NOMO-1 treated with dmso at 0.1 percent for 144 hours (cell line): Measurements from ENCODE around the gene MYH14.

Experiments used
- DNase-seq: peaks from one replicate; lab custom pipeline; 2025; ENCODE audit not compliant: unreplicated experiment; lab: John Stamatoyannopoulos, UW

Gene MYH14

DNA sequence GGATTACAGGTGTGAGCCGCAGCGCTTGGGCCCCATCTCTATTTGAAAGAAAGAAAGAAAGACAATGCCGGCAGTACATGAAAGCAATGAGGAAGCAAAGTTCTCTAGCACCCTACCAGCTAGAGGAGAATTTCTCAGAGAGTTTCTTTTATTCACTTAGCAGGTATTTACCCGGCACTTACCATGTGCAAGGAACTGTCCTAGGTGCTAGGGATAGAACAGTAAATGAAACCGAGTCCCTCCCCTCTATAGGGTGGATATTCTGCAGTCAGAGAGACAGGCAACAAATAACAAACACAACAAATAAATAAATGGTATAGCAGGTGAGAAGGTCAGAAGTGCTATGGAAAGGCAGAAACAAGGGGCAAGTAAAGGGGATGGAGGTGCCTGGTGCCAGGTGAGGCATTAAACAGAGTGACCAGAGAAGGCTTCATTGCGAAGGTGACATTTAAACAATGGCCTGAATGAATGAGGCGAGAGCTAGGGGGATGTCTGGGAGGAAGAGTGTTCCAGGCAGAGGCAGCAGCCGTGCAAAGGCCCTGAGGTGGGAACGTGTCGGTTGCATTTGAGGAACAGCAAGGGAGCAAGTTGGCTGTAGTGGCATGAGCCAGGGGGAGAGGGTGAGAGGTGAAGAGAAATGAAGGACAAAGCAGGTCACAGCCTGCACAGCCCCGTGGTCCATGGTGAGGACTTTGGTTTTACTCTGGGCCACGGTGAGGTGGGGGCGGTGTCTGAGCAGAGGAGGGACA lies 10.8 kb upstream of the MYH14 start:
- DNase-seq: no peak

DNA sequence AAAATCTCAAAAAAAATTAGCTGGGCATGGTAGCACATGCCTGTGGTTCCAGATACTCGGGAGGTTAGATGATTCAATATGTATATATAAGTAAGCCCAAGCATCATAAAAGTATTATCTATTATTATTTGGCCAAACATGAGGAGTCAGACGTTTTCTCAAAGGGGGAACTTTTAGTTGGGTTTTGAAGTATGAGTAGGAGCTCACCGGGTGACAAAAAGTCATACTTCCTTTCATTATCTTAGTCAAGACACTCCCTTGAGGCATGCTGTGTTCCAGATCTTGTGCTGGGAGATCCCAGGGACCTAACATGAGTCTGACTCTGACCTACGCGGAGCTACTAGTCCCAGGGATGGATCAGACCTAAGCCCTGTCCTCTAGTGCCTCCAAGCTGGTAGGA lies 8.2 kb upstream of the MYH14 start:
- no peak for DNase-seq

DNA sequence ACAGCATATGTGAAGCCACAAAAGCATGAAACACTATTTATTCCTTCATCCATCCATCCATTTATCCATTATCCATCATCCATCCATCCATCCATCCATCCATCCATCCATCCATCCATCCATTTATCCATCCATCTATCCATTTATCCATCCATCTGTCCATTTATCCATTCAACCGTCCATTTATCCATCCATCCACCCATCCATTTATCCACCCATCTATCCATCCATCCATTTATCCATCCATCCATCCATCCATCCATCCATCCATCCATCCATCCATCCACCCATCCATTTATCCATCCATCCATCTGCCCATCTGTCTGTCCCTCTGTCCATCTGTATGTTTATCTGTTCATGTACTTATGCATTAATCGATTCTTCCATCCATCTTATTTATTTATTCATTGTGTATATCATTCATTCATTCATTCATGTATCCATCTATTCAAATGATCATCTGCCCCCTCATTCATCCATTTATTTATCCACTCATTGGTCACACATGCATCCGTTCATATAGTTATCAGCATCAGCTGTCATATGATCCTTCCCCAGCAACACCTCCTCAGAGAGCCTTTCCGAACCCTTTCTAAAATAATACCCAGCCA lies 7.0 kb upstream of the MYH14 start:
- no peak for DNase-seq

GRCh38 chr19:50197348-50197747 lies 6.1 kb upstream of the MYH14 start:
- no peak for DNase-seq

DNA sequence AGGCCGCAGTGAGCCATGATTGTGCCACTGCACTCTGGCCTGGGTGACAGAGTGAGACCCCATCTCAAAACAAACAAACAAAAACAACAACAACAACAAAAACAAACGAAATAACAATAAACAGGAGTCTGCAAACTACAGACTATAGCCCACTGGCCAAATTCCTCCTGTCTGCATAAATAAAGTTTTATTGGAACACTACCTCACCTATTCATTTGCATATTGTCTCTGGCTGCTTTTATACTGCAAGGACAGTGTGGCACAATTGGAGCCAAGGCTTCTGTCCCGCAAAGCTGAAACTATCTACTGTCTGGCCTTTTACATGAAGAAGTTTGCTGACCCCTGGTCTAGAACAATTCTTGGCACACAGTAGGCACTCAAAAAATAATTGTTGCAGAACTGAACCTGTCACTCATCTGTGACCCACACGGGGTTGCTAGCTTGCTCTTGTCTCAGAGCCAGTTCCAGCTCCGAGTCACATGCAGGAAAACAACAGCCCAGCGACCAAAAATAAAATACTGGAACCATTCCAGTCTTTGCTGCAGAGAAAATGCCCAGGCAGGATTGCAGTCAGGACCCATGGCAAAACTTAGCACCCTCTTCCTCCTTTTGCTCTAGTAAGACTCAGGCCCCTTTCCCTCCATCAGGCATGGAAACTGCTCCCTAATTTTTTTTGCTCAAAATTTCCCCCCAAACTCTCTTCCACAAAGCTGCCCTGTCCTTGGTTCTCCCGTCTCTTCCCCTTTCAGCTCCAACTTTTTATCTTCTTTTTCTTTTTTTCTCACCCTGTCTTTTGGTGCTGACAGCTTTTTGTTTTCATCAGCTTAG lies 4.8 kb upstream of the MYH14 start:
- no peak for DNase-seq

GRCh38 chr19:50199259-50199555 lies 4.2 kb upstream of the MYH14 start:
- no peak for DNase-seq

DNA sequence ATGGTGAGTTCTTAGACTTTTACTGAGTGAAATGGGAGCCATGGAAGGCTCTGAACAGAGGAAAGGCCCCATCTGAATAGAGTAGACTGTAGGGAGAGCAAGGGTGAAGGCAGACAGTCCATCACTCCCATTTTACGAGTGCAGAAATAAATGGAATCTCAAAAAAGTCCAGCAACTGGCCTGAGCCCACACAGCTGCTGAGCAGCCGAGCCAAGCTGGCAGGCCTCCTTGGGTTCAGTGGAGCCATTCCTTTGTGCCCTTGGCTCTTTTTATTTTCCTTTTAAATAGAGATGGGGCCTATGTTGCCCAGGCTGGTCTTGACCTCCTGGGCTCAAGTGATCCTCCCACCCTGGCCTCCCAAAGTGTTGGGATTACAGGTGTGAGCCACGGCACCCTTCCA lies 1.0 kb upstream of the MYH14 start:
- DNase-seq: no peak

GRCh38 chr19:50202962-50203280 lies 501 bp upstream of the MYH14 start:
- no peak for DNase-seq

GRCh38 chr19:50204081-50204428 lies 633 bp downstream of the MYH14 start:
- DNase-seq: no peak

DNA sequence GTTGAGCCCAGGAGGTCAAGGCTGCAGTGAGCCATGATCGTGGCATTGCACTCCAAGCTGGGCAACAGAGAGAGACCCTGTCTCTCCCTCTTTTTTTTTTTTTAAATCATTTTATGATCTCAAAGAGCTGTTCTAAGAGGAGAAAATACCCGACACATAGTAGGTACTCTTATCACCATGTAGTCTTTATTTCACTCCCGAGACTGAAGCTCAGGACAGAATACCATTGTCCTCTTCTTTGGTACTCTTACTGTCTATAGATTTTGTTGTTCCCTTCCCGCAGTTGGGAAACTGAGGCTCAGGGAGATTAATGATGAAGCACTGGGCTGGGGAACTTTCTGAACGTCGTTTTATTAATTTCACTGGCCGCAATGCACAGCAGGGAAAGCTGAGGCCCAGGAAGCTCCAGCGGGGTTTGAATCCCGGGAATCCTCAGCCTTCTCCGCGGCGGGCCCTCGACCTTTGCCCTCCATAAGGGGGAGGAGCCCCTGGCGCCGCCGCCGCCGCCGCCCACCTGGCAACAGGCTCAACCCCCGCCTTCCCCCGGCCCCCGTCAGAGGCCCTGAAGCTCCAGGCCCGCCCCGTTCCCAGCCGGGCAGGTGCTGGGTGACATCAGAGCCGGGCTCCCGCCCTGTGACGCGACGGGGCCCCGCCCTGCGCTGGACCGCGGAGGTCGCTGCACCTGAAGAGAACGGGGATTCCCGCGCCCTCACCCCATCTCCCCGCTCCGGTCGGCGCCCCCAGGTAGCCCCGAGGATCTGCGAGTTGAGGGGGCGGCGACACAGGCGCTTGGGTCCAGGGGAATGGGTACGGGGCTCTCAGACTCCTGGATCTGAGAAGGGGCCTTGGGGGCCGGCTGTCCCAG lies 1.6 kb downstream of the MYH14 start:
- DNase-seq: no peak

DNA sequence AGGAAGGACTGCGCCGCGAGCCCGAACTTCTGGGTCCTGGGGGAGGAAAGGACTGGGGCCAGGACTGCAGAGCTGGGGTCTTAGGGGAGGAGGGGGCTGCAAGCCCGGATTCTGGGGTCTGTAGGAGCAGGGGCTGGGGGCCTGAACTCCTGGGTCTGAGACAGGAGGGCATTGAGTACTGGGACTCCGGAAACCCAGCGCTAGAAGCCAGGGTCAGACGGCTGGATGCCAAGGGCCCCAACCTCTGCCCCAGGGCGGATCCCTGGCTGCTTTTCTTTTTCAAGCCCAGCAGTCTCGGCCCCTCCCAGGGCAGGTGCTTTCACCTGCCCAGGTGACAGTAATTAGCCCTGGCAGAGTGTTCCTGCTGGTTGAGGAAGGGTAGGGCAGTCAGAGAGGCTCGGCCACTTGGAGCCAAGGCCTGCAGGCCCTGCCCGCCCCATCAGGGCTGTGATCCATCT lies 2.3 kb downstream of the MYH14 start:
- no peak for DNase-seq

- DNase-seq: no peak
These were observed 2.8 kb downstream of the MYH14 start for GRCh38 chr19:50206191-50206590.

DNA sequence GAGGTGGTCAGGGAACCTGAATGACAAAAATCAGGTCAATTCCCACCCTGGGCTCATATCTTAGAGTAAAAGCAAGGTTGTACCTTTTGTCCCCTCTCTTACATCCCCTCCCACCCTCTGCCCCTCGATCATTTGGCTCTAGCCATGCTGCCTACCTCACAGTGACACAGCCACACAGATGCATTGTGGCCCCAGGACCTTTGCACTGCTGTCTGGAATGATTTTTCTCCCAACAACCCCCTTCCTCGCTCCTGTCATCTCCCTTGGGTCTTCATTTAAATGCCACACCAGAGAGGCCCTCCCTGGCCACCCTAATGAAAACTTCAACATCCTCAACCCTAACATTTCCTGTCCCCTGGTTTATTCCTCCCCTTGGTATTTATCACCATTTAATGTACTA lies 4.3 kb downstream of the MYH14 start:
- no peak for DNase-seq

DNA sequence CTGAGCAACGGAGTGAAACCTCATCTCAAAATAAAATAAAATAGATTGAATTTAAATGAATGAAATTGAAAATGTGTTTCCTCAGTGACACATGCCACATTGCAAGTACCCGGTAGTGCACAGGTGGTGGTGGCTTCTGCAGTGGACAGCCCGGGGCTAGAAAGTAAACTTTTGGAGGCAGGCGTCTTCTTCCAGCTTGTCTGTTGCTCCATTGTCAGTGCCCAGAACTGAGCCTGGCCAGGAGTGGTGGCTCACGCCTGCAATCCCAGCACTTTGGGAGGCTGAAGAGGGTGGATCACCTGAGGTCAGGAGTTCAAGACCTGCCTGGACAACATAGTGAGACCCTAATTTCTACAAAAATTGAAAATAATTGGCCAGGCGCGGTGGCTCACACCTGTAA lies 5.7 kb downstream of the MYH14 start:
- DNase-seq: no peak

DNA sequence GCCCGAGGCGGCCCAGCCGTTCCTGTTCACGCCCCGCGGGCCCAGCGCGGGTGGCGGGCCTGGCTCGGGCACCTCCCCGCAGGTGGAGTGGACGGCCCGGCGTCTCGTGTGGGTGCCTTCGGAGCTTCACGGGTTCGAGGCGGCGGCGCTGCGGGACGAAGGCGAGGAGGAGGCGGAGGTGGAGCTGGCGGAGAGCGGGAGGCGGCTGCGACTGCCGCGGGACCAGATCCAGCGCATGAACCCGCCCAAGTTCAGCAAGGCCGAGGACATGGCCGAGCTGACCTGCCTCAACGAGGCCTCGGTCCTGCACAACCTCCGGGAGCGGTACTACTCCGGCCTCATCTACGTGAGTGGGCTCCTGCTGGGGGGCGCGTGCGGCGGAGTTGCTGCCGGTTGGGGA lies 7.0 kb downstream of the MYH14 start:
- no peak for DNase-seq

GRCh38 chr19:50213925-50214324 lies 10.5 kb downstream of the MYH14 start:
- DNase-seq: no peak

GRCh38 chr19:50214699-50215543 lies 11.5 kb downstream of the MYH14 start:
- DNase-seq: no peak

DNA sequence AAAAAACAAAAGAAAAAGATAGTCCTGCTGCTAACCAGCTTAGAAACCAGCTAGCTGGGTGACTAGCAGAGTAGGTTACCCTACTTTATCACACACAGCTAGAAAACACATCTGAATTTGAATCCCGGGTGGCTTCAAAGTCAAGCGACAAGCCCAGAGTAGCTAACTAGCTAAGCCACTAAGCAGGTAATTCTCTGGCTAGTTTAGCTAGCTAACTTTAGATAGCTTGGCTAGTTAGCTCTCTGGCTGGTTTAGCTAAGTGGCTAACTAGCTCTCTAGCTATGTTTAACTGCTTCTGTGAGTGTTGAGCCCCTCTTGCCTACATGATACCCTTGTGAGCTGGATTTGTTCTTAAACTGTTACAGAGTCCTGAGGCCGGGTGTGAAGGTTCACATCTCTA lies 12.4 kb downstream of the MYH14 start:
- DNase-seq: no peak

DNA sequence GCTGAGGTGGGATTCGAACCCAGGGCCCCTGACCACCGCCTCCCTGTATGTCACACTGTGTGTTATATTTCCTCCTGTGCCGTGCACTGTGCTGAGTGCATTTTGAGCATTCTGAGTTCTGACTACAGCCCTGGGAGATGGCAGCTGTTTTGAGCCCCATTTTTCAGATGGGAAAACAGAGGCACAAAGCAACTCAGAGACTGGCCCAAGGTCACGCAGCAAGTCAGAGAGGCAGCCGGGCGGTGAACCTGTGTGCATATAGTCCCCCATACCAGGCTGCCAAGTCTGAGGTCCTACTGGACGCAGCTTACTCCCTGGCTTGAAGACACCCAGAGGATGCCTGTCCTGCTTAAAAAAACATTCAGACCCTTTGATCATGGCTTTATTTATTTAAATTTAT lies 17.7 kb downstream of the MYH14 start:
- no peak for DNase-seq

DNA sequence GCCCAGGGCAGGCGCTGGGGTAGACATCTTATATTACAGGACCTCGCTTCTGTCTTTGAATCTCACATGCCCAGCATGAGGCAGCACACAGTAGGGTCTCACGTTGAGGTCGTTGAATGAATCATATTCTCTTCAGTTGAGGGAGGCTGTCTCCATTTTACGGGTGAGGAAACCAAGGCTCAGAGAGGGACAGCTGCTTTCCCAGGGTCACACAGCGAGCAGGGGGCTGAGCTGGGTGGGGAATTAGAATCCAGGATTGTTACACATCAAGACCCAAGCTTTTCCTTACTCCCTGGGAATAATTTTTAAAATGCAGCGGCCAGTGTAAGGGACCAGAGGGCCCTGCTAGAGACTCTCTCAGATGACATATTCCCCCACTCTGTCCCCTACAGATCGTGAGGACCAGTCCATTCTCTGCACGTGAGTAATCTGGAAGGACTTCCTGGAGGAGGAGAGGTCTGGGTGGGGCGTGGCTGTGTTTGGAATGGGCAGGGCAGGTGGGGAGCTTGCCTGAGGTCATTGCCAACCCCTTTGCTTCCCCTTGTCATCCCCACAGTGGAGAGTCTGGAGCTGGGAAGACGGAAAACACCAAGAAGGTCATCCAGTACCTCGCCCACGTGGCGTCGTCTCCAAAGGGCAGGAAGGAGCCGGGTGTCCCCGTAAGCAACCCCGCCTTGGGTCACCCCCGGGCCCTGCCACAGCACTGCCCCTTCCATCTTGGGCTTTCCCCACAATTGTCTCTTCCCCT lies 19.4 kb downstream of the MYH14 start:
- no peak for DNase-seq
